ENCODE results near the gene HLA-DMB.

The HLA-DMB gene

DNA sequence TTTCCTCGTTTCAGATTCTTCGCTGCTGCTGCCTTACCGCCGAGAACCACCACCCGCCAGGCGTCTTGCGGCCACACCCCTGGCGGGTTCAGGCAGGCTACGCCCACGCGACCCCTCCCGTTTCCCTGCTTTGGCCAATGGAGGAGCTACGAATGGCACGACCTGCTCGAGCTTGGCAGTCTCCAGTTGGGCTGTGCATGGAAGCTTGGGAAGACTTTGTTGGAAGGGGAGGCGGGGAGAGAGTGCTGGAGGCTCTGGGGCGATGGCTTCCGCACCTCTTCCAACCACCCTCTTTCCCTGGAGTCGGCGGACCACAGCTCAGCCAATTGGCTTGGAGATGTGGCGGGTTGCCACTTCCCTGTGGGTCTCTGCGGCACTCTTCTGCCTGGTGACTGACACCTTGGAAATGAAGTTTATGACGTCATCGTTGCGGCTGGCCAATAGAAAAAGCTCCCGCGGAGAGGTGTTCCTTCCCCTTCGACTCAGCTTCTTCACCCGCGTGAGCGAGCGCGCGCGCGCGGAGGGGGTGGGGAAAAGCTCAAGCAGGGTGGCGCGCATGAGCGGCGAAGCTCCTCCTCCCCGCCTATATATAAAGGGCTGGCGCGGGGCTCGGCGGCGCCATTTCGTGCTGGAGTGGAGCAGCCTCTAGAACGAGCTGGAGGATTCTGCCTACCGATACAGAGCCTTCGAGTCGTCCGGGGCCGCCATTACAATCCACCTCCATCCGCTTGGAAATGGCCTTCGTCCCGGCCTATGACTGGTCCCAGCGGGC lies 30.9 kb upstream of the HLA-DMB start:
- peak; percentile 99 for DNase-seq (ENCODE audit: low read depth in 2 of 3, low spot score in 1 of 3)

DNA sequence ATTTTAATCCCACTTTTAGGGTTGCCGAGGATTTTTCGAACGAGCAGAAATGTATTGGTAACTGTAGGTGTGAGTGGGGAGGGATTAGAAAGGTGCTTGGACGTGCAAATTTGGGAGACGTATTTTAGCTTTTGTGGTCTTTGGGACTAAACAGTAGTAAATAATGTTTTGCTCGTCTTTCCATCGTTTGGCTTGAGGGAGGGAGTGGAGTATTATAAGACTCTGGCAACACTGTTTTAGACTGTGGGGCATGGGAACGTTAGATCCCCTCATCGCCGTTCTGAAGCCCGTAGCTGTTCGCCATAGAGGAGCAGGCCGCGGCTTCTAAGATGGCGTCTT lies 30.4 kb upstream of the HLA-DMB start:
- no peak for DNase-seq (ENCODE audit: low read depth in 2 of 3, low spot score in 1 of 3)

GRCh38 chr6:32970413-32971241 lies 29.8 kb upstream of the HLA-DMB start:
- peak; percentile 82 to 88 (median 86) for DNase-seq (ENCODE audit: low read depth in 2 of 3, low spot score in 1 of 3)

DNA sequence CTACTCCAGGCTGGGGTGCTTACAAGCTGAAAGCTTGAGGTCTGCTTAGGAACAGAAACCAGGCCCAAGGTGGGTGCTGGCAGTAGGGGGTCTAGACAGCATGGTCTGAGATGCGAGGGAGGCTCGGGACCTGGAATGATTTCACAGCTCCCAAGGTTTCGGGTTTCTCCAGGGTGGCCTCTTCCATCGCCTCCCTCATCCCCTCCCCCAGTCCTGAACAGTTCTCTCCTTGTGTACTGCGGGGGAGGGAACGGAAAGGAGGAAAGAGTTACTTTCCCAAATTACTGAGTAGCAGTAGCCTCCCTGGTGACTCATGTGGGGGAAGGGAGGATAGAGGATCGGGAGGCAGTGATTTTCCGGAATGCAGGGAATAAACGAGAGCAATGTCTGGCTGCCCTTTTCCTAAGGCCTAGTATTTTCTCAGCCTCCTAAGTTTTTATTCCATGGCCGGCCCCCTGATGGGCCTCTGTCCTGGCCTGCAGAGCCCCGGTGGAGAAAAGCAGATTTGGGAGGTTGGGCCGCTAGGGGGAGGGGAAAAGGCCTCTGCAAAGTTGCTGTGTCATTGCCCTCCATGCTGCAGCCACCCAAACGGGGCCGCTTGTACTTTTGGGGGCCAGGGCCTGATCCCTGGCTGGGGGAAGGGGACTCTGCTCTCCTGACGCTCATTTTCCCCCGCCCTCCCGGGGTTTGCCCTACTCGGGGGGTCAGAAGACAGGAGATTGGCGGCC lies 29.0 kb upstream of the HLA-DMB start:
- peak; percentile 65 to 76 (median 68) for DNase-seq (ENCODE audit: low read depth in 2 of 3, low spot score in 1 of 3)

DNA sequence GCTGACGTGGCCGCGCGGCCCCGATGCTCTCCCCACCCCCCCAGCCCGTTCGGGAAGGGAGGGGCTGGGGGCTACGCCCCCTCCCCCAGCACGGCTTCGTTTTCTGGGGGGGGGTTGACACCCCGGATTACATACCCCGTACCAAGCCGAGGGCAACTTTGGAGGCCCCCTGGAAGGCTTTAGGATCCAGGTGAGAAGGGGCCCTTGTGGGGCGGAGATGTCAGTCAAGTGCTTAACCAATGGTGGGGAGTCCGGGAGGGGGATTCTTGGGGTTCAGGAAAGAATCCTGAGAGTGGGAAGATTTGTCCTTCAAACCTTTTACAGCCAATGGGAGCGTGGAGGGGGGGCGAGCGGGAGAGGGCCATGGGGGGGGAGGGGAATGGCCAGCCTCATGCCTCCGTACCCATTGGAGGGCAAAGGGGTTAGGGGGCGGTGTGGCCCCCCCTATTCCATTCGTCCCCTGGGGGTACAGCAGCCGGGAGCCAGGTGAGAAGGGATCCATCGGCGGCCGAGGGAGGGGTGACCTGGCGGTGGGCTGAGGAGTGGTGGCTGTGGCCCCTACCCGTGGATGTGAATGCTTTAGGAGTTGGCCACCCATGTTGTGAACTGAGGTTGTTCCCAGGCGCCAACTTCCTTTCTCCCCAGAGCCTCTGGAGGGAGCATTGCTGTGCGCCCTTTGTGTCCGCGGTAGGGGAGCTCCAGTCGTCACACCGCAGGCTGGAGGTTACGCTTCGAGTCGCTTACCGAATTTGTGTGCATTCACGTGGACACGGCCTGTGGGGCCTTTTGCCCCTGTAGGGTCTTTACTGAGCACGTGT lies 28.2 kb upstream of the HLA-DMB start:
- DNase-seq (ENCODE audit: low read depth in 2 of 3, low spot score in 1 of 3): peak; percentile 51 to 61 (median 57)

- DNase-seq (ENCODE audit: low read depth in 2 of 3, low spot score in 1 of 3): peak; percentile 92 to 95 (median 93)
These were observed 27.5 kb upstream of the HLA-DMB start, which contains the start of gene BRD2 for GRCh38 chr6:32968093-32968866. TSS of gene BRD2 (plus strand) at chr6:32968594. CDS start at chr6:32972899, 4,305 bp downstream.

- no peak for DNase-seq (ENCODE audit: low read depth in 2 of 3, low spot score in 1 of 3)
These were observed 26.6 kb upstream of the HLA-DMB start for GRCh38 chr6:32967151-32968091.

DNA sequence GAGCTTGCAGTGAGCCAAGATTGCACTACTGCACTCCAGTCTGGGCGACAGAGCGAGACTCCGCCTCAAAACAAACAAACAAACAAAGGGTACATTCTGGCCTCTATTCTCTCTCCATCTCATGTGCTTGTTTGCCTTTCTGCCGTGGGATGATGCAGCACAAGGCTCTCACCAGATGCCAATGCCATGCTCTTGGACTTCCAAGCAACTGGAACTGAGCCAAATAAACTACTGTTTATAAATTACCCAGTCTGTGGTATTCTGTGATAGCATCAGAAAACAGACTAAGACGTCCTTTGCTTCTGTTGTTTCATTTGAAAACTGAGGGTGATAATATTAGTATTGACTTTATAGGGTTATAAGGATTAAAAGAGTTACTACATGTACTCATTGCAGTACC lies 23.9 kb upstream of the HLA-DMB start:
- DNase-seq (ENCODE audit: low read depth in 2 of 3, low spot score in 1 of 3): no peak

DNA sequence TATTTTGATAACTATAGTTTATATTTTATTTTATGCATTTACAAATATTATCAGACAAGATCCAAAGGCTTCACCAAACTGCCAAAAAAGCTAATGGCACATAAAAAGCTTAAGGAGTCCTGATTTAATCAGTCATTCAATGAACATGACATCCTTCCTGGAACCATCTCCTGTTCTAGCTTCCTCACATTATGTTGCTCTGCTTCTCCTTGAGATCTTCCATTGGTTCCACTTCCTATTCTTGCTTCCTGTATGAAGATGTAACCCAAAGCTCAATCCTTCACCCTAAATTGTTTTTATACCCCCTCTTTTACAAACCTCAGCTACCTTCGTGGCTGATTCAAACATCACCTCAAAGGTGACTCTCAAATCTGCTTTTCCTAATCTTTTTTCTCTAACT lies 23.0 kb upstream of the HLA-DMB start:
- DNase-seq (ENCODE audit: low read depth in 2 of 3, low spot score in 1 of 3): no peak

GRCh38 chr6:32962213-32962826 lies 21.5 kb upstream of the HLA-DMB start:
- no peak for DNase-seq (ENCODE audit: low read depth in 2 of 3, low spot score in 1 of 3)

DNA sequence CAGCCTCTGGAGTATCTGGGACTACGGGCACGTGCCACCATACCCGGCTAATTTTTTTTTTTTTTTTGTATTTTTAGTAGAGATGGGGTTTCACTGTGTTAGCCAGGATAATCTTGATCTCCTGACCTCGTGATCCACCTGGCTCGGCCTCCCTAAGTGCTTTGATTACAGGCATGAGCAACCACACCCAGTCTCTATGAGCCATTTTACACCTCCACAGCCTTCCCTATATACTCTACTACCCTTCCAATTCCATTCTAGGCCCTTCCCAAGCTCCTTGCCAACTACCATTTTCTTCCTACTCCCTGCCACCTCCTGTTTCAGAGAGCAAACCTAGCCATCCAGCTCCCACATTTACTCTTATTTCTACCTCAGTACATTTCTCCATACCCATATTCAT lies 19.7 kb upstream of the HLA-DMB start:
- no peak for DNase-seq (ENCODE audit: low read depth in 2 of 3, low spot score in 1 of 3)

DNA sequence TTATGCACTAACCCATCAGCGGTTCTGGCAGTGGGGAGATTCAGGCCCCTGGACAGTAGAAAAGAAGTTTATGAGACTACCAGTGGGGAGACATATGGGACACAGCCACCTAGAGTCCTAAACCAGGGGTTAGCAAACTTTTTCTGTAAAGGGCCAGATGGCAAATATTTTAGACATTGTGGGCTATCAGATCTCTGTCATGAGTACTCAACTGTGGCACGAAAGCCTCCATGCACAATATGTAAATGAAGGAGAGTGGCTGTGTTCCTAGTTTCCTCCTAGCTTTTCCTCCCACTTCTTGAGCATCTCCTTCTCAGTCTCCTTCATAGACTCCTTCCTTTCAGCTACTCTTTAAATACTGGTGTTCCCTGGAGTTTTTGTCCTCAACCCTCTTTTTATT lies 15.3 kb upstream of the HLA-DMB start:
- no peak for DNase-seq (ENCODE audit: low read depth in 2 of 3, low spot score in 1 of 3)

DNA sequence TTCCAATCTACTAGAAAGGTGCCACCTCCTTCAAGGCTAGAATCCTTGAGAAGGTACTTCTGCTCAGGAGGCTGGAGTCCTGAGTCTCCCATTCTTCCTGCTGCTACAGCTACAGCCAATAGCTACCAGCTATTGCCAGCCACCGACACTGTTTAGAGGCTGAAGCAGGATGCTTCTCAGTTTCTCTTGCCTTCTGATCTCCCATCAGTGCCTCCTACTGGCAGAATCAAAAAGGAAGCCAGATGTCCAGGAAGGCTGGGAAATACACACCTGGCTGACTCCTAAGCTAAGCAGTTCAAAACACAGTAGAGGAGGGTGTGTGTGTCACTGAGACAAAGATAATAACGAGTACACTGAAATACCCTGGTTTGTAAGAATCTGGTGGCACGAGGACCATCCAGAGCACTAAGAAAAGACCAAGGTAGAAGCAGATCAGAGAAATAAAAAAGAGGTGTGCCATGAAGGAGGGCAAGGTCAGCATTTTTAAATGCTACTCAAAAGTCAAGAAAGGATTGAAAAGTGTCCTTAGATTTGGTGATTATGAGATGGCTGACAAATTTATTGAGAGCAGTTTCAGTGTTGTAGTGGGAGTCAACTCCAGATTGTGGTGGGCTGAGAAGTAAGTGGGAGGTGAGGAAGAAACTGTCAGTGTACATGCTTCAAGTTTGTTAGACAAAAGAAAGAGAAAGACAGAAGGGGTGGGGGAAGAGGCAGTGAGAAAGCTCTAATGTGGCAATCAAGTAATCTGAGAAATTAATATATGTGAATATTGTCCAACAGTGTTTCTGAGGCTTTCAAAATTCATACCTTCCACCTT lies 14.4 kb upstream of the HLA-DMB start:
- DNase-seq (ENCODE audit: low read depth in 2 of 3, low spot score in 1 of 3): peak in 1 of 3 donors; percentile 45

DNA sequence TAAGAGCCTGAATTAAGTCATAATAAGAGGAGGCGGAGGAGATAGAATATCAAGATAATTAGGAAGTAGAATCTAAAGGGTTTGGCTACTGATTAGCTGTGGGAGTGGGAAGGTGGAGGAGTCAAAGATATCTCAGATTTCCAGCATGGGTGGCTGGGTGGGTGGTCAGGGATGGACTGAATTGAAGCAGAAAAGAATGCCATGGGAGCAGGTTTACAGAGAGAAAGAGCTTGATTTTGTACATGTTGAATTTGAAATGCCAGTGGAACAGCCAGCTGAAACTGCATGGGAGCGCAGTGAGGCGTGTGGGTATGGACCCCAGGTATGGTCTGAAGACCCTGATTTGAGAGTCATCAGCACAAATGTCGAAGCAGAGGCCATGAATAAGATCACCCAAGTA lies 13.4 kb upstream of the HLA-DMB start:
- DNase-seq (ENCODE audit: low read depth in 2 of 3, low spot score in 1 of 3): no peak

DNA sequence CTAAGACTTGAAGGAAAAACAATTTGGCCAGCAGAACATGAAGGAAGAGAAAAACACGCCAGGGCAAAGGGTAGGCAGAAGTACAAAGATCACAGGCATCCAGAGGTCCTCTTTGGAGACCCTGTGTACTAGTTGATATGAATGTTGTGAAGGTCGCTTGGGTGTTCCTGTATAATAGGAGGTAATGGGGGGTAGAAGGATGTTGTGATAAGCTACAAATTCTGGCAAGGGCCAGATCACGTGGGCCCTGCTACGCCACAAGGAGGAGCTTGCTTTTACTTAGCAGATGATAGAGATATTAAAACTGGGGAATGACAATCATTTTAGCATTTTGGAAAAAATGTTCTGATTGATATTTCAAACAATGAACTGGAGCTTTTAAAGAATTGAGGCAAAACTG lies 12.9 kb upstream of the HLA-DMB start:
- DNase-seq (ENCODE audit: low read depth in 2 of 3, low spot score in 1 of 3): no peak

GRCh38 chr6:32952817-32953739 lies 12.2 kb upstream of the HLA-DMB start, which contains the start of gene HLA-DMA:
TSS of gene HLA-DMA (minus strand) at chr6:32953097. CDS start at chr6:32953036, 61 bp downstream.
- peak in 2 of 3 donors; percentile 56 to 72 for DNase-seq (ENCODE audit: low read depth in 2 of 3, low spot score in 1 of 3)

Measured in stimulated activated CD4-positive, alpha-beta T cell treated with anti-CD3 and anti-CD28 coated beads, Interleukin-12 subunit alpha, Interleukin-12 subunit beta, amount 100 ng/mL, for 48 hours (primary cell).